Bladder microvascular endothelial cell (primary cell): ENCODE data around the gene GLUD2. TPM values are rescaled to one million over a fixed set of nuclear protein-coding genes. Genes with fewer than 3 reads are reported as not detected.

Source experiments
- total RNA-seq: library from RNA; depleted of rRNA; stranded (reverse); fragments of >200 nt; gene quantifications from 2 replicates; pipeline ENCODE4 v1.2.3, GENCODE V29; 2014

GLUD2 gene
- 1.0 and 3.9 TPM in 2 replicates for total RNA-seq

DNA sequence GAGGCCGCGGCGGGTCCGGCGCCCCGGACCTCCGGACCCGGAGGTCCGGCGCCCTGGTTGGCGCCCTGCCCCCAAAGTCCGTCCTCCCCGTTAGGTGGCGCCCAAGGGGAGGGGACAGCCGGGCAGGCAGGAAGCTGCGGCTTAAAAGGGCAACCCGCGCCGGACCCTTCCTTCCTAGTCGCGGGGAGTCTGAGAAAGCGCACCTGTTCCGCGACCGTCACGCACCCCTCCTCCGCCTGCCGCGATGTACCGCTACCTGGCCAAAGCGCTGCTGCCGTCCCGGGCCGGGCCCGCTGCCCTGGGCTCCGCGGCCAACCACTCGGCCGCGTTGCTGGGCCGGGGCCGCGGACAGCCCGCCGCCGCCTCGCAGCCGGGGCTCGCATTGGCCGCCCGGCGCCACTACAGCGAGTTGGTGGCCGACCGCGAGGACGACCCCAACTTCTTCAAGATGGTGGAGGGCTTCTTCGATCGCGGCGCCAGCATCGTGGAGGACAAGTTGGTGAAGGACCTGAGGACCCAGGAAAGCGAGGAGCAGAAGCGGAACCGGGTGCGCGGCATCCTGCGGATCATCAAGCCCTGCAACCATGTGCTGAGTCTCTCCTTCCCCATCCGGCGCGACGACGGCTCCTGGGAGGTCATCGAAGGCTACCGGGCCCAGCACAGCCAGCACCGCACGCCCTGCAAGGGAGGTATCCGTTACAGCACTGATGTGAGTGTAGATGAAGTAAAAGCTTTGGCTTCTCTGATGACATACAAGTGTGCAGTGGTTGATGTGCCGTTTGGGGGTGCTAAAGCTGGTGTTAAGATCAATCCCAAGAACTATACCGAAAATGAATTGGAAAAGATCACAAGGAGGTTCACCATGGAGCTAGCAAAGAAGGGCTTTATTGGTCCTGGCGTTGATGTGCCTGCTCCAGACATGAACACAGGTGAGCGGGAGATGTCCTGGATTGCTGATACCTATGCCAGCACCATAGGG, at the start of gene GLUD2:
Gene GLUD2, plus strand, starts transcription at position 170 of the 979 bp plus-strand sequence. Its CDS starts 75 bp downstream, at position 245.

Other genes starting within 250 kb of the GLUD2 start
- gene CT47B1, start 171.7 kb upstream of the GLUD2 start, total RNA-seq: not detected in 2 replicates
- not detected in 2 replicates for gene CT47A11, start 110.5 kb upstream of the GLUD2 start, total RNA-seq
- not detected in 2 replicates for gene CT47A10, start 105.6 kb upstream of the GLUD2 start, total RNA-seq
- gene CT47A9, start 100.7 kb upstream of the GLUD2 start, total RNA-seq: not detected in 2 replicates
- gene CT47A8, start 95.9 kb upstream of the GLUD2 start, total RNA-seq: not detected in 2 replicates
- gene CT47A7, start 91.0 kb upstream of the GLUD2 start, total RNA-seq: not detected in 2 replicates
- gene CT47A6, start 86.1 kb upstream of the GLUD2 start, total RNA-seq: not detected in 2 replicates
- not detected in 2 replicates for gene CT47A5, start 81.3 kb upstream of the GLUD2 start, total RNA-seq
- not detected in 2 replicates for gene CT47A4, start 76.4 kb upstream of the GLUD2 start, total RNA-seq
- gene CT47A3, start 71.5 kb upstream of the GLUD2 start, total RNA-seq: not detected in 2 replicates
- gene CT47A2, start 66.7 kb upstream of the GLUD2 start, total RNA-seq: not detected in 2 replicates
- gene CT47A1, start 61.9 kb upstream of the GLUD2 start, total RNA-seq: not detected in 2 replicates